ENCODE data around the gene PAMR1.

GRCh38 chr11:35486446-35486845 lies 39.0 kb downstream of the PAMR1 start:
- TF ChIP-seq, protein P1, sequence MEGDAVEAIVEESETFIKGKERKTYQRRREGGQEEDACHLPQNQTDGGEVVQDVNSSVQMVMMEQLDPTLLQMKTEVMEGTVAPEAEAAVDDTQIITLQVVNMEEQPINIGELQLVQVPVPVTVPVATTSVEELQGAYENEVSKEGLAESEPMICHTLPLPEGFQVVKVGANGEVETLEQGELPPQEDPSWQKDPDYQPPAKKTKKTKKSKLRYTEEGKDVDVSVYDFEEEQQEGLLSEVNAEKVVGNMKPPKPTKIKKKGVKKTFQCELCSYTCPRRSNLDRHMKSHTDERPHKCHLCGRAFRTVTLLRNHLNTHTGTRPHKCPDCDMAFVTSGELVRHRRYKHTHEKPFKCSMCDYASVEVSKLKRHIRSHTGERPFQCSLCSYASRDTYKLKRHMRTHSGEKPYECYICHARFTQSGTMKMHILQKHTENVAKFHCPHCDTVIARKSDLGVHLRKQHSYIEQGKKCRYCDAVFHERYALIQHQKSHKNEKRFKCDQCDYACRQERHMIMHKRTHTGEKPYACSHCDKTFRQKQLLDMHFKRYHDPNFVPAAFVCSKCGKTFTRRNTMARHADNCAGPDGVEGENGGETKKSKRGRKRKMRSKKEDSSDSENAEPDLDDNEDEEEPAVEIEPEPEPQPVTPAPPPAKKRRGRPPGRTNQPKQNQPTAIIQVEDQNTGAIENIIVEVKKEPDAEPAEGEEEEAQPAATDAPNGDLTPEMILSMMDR (IDR thresholded peaks at IDR 0.05), result no peak
- TF ChIP-seq EP300 (IDR thresholded peaks at IDR 0.05) (no peak), POLR2A (IDR thresholded peaks at IDR 0.05) (no peak)

Data from ovary (tissue), 3 donors.